ENCODE results near the gene INPP1.
"Not testable (repeated sequence)": the region's sequence is repeated elsewhere in the genome, so short reads cannot be mapped to it uniquely, and the experiment has no call there.

The INPP1 gene, protein sequence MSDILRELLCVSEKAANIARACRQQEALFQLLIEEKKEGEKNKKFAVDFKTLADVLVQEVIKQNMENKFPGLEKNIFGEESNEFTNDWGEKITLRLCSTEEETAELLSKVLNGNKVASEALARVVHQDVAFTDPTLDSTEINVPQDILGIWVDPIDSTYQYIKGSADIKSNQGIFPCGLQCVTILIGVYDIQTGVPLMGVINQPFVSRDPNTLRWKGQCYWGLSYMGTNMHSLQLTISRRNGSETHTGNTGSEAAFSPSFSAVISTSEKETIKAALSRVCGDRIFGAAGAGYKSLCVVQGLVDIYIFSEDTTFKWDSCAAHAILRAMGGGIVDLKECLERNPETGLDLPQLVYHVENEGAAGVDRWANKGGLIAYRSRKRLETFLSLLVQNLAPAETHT

DNA sequence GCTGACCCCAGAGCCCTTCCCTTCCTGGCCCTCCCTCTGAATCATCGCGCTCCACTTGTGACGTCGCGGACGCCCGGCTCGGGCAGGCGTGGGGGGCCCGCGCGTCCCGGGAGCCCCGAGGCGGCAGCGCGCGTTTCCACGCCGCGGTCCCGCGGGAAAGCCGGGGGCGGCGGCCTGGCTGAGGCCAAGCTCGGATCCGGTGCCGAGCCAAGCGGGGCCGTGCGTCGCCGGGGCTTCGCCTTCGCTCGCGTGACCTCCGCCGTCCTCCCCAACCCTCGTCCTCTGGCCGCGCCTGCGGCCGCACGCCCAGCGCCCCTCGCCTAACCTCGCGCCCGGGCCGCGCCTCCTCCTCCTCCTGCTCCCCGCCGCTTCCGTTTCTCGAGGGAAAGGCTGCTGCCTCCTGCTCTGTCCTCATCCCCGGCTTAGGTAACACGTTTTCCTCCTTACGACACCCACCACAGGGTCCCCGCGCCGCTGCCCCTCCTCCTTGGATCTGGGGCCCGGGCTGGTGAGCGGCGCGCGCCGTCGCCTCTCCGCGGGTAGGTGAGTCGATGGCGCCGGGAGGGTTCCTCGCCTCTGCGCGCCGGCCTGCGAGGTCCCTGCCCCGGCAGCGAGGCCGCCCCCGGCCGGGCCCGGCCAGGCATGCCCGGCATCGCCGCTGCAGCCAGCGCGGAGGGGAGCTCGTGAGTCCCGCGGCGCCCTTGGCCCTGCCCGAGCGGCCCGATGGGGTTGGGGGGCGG, at the start of gene INPP1:
TSS of gene INPP1 (plus strand) at position 54 of the 740 bp plus-strand sequence. CDS start 16,514 bp downstream, outside the sequence.
- DNase-seq = peak; percentile 40

DNA sequence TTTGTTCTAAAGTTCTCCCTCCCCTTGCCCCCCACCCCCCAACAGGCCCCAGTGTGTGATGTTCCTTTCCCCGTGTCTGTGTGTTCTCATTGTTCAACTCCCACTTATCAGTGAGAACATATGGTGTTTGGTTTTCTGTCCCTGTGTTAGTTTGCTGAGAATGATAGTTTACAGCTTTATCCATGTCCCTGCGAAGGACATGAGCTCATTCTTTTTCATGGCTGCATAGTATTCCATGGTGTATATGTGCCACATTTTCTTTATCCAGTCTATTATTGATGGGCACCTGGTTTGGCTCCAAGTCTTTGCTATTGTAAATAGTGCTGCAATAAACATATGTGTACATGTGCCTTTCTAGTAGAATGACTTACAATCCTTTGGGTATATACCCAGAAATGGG, 45.5 kb upstream of the INPP1 start:
- not testable (repeated sequence) for DNase-seq

DNA sequence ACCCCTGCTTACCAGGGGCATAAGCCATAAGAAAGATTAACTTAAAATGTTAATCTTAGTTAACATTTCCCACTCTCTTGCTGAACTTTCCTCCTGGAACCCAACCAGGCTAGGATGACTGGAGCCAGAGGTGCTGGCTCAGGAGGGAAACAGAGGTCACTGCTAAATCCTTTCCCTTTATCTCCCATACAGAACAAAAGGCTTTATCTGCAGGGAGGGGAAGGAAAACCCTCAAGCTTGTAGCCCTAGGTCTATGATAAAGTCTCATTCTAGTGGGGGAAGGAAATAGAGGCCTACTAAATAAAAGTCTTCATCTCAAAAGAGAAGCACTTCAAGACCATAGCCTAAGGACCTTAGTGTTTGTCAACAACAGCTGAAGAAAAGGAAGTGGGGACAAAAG, 42.4 kb upstream of the INPP1 start:
- no peak for DNase-seq

DNA sequence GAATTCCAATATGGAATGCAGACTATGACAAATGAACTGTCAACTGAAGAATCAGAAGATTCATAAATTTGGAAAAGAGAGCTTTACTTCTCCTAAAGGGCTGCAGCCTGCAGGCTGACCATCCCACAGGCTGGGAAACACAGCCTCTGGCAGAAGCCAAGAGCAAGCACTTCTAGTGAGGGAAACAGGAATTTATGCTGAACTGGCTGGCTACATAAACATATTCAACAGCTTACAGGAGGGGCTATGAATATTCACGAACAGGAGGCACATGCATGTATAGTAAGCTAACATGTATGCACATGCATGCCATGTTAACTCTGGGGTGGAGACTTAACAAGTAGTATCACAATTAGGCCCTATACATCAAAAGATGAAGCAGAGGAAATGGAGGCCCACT, 41.3 kb upstream of the INPP1 start:
- no peak for DNase-seq

DNA sequence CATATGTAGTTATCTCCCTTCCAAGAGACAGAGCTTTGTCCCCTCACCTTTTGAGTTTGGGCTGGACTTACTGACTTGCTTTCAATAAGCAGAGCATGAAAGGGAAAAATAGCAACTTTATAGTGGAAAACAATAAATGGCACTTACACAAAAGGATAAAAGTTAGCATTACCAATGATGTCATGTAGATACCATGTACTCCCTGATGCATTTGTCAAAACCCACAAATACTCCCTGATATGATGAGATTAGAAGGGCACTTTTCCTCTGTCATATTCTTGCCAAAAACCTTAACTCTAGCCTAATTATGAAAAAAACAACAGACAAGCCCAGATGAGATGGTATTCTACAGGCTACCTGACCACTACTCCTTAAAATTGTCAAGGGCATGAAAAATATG, 39.7 kb upstream of the INPP1 start:
- no peak for DNase-seq

DNA sequence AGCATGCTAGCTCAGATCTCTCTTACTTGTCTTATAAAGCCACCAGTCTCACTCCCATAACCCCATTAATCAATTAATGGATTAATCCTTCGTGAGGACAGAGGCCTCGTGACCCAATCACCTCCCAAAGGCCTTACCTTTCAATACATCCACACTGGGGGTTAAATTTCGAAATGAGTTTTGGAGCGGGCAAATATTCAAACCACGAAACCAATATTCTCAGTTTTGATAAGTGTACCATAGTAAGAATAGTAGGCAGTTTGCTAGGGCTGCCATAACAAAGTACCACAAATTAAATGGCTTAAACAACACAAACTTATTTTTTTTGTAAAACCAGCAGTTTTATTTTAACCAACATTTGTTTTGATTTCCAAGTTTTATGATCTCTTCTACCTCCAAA, 39.0 kb upstream of the INPP1 start:
- DNase-seq = no peak

DNA sequence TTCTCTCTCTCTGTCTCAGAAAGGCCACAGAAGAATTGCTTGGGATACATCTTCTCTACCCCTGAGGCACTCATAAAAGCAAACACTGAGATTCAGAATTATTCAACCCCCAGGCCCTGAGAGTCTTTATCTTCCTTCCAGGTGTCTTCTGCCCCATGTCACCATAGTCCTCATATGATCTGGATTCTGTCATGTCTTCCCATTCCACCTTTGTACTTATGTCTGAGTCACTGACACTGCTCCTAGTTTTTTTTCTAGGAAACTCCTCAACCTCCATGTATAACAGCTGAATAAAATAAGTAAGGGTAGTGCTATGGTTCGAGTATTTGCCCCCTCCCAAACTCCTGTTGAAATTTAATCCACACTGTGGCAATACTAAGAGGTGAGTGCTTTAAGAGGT, 35.4 kb upstream of the INPP1 start:
- DNase-seq = no peak

DNA sequence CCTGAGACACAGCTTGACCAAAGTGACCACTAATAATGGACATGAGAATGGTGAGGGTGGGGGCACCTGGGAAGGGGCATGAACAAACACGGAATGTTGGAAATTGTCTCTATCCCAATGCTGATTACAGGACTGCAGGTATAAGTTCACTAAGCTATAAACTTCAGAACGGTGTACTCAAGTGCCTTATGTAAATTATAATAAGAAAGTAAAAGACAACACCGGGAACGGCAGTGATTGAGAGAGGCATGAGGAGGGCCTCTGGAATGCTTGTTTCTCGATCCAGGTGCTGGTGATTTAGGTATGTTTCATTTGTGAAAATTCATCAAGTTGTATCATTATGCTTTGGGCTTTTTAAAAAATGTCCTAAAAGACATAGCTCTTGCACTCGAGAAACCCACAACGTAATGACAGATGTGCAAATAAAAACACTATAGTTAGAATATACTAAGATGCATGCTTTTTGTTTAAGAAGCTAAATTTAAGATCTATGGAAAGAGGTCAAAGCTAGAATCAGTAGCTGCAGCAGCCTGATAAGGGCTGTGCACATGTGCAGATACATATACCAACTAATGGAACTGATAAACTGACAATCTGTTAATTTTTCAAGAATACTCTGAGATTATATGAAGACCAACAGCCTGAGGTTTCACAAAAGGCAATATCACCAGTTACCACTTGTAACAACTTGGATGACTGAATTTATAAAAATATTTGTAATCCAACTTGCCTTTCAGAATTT, 31.3 kb upstream of the INPP1 start:
- DNase-seq = no peak

DNA sequence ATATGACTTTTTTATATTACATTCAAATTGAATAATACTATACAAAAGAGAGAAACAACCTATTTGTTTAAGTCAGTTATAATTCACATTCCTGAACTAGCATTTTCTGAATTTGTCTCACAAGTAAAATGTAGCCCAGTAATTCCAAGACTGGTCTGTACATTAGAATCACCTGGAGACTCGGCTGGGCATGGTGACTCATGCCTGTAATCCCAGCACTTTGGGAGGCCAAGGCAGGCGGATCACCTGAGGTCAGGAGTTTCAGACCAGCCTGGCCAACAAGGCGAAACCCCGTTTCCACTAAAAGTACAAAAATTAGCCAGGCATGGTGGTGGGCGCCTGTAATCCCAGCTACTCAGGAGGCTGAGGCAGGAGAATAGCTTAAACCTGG, 30.8 kb upstream of the INPP1 start:
- DNase-seq = not testable (repeated sequence)

DNA sequence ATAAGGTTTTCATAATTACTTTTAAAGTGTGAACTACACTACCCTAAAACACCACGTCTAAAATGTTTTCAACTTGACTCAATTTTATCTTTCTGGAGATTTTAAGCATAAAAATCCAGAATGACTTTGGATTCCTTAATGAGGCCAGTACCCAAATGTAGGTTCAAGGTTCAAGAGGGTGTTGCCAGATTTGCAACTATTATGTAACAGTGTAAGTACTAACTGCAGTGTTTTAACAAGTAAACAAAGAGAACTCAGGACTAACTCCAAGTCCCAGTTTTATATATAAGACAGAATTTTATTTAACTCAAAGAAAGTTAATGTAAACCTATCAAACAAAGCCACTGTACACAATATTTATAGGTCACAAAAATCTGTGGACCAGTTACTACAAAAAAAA, 29.5 kb upstream of the INPP1 start:
- no peak for DNase-seq

DNA sequence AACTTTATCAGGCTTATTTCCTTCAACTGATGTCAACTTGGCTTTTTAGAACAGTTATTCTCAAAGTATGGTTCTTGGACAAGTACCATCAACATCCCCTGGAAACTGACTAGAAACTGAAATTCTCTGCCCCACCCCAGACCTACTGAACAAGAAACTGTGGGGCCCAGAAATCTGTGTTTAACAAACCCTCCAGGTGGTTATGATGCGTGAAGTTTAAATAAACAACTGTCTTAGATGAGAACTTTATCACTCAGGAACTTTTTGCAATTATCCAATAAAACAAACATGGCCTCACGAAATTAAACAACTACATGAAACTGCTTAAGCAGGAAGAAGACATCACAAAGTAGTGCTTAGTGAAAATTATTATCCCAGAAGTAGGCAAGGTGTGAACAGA, 28.1 kb upstream of the INPP1 start:
- no peak for DNase-seq

DNA sequence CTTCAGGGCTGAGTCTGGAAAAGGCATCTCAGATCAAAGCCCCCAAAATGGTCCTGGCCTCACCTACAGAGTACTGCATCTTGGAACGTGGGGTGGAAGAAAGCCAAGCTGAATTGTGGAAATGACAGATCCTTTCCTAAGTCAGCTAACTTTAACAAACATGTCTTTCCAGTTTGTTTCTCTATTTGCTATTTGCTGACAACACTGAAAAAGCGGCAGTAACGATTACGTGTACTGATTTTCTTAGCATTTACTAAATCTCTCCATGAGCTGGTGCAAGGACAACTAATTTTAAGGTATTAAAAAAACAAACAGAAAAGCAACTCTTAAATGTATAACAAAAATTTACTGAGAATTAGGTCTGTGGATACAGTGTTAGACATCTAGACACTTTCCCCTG, 24.9 kb upstream of the INPP1 start:
- DNase-seq = no peak

DNA sequence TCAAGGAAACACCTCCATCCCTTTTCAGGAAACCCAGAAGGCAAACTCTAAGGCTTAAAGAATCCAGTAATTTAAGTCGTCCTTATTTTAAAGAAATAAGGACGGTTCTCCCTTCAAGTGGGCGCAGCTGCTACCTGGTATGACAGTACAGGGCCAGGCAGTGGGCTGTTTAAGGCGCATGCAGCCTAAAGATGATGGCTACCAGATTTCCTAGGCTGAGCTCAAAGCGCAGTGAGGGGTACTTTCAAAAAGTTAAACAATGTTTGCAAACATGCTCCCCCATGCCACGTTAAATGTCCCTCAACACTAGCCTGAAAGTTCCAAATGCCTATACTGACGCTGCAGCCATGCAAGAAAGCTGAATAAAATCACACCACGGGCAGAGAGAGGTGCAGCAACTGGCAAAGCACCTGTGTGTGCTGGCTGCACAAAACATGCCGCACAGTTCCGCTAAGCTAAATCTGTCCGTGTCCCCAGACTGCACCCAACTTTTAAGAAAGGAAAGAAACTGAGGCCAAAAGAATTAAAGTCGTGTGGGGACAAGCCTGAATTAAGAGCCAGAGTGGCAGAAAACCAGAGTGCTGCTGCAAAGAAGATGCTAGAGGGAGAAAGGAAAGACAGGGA, 24.3 kb upstream of the INPP1 start:
- DNase-seq = no peak

DNA sequence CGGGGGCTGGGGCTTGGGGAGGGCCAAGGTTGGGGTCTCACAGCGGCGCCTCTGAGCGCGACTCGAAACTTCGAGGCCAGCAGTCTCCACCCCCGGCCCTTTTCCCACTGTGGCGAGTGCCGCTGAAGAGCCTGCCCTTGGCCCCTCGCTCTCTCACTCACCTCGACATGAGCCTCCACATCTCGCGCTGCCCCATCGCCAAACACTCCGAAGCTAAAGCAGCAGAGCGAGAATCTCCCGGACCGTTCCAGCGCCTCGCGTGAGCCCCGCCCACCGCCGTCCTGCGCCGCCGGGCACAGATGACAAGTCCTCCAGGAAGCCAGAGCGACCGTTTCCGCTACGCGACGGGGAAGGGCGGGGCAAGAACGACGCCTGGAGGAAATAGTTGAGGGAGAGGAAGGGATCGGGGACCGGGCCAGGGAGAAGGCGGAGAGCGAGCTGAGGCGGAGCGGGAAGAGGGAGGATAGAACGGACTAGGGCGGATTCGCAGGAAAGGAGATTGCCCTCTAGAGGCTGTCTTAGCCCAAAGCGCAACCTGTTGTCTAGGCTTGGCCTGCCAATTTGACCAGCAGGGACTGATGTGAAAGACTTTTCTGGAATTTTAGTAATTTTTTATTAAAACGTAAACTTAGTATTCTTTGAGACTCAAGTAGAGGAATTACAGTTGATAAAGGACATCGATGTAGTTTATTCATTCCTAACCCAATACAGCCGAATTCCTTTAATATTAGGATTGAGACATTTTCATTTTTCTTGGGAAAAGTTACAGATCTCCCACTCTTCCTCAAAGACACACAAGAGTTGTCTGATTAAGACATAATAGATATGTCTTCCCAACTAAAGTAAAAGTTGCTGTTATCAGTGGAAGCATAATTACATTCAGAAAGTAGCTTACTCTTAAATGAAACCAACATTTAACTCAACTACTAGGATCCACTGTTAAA, 23.6 kb upstream of the INPP1 start, which contains the start of gene HIBCH:
TSS of gene HIBCH (minus strand) at position 272 of the 944 bp plus-strand sequence. CDS start at position 196, 76 bp downstream.
- DNase-seq = peak; percentile 95

DNA sequence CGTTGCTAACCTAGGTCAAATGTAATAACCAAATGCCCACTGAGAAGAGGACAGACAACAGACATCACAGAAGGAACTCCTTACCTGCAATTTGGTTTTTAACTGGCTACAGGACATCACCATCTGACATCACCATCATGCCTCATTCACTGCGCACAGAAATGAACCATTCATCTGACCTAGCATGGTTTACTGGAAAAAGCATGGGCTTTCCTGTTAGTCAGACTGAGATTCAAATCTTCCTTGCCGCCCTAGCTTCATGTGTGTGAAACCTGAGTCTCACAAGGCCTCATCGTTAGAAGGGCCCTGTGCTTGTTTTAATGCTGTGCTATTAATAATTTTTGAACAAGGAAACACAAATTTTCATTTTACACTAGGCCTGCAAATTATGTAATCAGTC, 22.7 kb upstream of the INPP1 start:
- DNase-seq = peak; percentile 59

DNA sequence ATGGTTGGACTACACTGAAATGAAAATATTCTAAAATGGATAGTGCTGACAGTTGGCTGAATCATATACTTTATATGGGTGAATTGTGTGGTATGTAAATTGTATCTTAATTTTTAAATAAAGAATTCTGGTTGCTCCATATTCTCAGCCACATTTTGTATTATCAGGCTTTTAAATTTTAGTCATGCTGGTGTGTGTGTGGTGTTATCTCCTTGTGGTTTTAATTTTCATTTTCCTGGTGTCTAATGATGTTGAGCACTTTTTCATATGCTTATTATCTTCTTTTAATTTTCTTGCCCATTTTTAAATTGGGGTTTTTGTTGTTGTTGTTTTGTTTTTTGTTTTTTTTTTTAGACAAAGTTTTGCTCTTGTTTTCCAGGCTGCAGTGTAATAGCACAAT, 20.0 kb upstream of the INPP1 start:
- no peak for DNase-seq

DNA sequence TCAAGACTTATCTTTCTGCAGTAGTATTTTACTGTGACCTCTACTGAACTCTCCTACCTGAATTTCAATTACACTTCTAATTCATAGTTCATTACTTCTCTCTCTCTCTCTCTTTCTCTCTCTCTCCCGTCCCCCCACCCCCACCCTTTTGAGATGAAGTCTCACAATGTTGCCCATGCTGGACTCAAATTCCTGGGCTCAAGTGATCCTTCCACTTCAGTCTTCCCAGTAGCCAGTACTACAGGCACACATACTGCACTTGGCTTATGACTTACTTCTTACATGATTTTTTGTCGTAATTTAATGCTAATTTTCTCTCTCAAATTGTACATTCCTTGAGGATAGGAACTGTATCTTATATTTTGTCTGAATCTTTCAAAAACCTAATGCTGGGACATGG, 17.8 kb upstream of the INPP1 start:
- DNase-seq = no peak

DNA sequence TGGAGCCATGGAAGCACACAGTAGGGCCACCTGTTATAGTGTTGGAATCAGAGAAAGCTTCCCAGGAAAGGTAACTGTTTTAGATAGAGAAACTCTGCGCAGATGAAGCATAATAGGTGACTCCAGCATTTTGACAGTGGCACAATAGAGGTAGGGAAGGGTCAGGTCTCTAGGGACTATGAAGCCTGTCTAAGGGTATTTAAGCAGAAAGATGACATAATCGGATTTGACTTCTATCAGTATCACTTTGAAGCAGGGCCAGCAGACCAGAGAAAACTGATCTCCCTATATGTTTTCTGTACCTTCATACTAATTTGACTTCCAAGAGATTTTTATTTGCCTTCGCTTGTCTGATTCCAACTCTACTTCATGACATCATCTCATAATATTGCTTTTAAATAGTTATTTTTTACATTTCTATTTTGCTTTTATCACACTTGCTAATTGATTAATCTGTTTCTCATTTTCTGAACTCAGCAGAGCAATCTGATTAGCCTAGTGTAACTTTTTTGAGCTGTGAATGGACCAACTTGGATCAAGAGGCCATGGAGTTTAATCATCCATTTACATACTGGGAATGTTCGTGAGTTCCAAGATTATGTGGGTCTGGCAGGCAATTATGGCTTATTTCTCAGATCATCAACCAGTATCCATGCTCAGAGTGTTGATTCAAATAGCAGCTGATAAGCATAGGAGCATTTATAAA, 15.4 kb upstream of the INPP1 start:
- no peak for DNase-seq

DNA sequence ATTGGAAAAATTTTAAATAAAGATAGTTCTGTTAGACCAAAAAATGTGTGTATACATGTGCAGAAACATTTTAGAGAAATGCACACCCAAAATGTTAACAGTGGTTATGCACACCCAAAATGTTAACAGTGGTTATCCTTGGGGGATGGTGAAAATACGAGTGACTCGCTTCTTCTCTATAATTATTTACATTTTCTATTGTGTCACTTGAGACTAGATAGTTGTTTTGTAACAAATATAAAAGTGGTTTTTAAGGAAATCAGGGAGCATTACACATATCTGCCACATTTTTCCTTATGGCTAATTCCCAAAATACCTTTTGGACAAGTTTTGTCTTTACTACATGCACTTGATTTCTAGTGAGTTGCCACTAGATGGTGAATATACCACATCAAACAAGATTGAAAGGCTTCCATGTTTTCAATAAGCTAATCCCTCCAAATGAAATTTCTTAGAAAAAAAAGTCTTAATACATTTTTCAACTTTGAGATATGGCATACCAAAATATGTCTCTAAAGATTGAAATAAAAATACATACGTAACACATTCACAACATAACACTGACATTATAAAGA, 14.7 kb upstream of the INPP1 start:
- DNase-seq = no peak

DNA sequence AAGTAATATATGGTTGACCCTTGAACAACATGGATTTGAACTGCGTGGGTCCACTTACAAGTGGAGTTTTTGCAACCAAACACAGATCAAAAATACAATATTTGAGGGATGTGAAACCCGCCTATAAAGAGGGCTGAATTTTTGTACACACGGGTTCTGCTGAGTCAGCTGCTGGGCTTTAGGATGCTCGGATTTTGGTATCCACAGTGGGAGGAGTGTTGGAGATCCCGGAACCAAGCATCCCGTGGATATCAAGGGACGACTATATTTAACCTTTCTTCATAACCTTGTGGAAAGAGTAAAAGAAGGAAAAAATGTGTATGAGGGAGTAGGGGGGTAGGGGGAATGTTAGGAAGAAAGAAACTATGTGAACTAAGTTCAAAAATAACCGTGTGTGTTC, 10.0 kb upstream of the INPP1 start:
- DNase-seq = no peak

DNA sequence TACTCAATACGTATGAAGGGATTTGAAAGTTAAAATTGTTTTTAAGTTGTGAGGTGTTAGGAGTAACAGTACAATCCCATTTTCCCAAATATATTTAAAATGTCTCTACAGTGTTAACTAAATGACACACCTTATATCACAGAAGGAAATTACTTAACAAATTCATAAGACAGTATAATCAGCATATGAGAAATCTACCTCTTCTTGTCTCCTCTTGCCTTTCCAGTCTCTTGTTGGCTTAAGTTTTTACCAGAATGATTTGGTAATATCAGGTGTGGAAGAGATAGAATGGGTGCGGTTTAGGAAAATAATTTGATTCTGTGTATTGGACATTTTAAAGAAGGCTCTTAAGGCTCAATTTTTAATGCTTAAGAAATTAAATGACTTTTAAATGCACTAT, 9.5 kb upstream of the INPP1 start:
- no peak for DNase-seq

Measured in stimulated activated CD4-positive, alpha-beta T cell treated with anti-CD3 and anti-CD28 coated beads, Interleukin-1b, Interleukin-23, amount 100 ng/mL, for 48 hours (primary cell).